T-helper 1 cell treated with Interleukin-12 subunit alpha and Interleukin-12 subunit beta and Interleukin-4 antibody, amounts not matched to agents 30 ng/mL and 1 ng/mL, for 36 hours (primary cell): ENCODE data around the gene RALBP1. TPM values are rescaled to one million over a fixed set of nuclear protein-coding genes. Genes with fewer than 3 reads are reported as not detected.

ENCODE experiments used
- intact Hi-C: fragments of 100-400 bp; cut with micrococcal nuclease; formaldehyde crosslinking; loops from one replicate; pipeline ENCODE4 v1.15.1; 2024
- total RNA-seq: library from RNA; stranded (reverse); gene quantifications from 2 replicates; pipeline ENCODE4 v1.2.3, GENCODE V29; 2022

RALBP1 gene
- total RNA-seq, 1 donor from 2014 or later, result 41.7 TPM

DNA sequence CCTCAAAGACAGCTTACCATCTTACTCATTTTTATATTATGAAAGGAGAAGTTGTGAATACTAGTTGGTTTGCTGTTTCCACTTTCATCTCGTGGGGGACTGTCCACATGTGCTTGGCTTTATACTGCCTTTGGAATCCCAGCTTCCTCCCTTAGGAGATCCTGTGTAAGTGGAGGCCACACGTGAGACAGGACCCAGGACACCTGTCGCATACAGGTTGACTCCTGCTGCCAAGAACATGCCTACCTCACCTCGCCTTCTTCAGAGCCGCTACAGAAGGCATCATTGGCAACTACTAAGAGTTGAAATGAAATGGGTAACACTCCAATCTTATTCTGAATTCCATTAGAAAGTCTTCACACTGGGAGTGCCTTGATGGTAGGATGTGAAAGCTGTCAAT lies 69.7 kb downstream of the RALBP1 start:
- intact Hi-C loops, result no loop called here

- intact Hi-C loops, result no loop called here
Observed at GRCh38 chr18:9546468-9546867, 71.2 kb downstream of the RALBP1 start.

DNA sequence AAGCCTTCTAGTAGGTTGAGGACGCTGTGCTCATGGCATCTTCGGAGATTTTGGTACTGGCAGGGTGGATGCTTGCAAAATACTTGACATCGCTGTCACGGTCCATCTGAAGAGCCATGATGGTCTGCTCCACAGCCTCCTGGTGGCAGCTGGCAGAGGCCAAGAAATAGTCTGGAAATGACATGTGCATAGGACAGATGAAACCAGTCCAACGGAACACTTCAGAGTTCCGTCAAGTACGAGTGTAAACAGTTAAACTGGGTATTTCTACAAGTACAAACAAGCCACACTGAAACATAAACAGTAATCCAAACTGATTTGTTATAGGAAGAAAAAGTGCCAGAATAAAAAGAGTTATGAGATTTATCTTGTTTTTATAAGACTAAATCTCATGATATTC lies 72.5 kb downstream of the RALBP1 start:
- intact Hi-C loops, result no loop called here

DNA sequence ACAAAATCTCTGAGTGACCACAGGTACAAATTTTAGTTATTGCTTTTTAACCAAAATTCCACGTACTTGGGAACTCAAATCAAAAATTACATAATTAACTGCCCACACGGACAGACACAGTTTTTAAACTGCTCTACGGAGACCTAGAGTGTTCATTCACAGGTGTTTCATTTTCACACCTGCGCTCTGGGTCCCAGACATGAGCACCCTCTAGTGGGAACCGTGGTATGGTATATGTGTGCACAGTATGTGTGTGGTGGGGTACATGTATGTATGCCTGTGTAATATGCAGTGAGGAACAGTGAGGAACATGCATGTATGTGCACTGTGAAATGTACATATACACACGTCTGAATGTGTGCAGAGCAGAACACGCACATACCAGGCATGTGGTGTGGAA lies 74.1 kb downstream of the RALBP1 start:
- intact Hi-C loops, result no loop called here

DNA sequence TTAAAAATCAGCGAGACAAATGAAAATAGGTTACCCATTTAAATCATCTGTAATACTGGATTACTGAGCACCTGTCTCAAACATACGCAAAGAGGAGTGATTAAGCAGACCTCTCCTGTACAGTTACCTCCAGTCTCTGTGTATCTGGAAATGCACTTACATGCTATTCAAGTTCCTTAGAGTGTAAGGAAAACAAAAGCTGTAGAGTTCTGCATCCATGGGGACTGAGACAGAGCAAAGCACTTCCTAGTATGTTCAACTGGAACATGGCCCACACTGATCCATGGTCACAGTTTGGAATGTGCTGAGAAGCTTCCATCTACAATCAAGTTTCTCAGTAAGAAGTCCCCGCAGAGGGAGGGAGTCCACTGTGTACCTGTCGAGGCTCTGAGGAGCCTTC lies 75.1 kb downstream of the RALBP1 start:
- intact Hi-C loops, result no loop called here

DNA sequence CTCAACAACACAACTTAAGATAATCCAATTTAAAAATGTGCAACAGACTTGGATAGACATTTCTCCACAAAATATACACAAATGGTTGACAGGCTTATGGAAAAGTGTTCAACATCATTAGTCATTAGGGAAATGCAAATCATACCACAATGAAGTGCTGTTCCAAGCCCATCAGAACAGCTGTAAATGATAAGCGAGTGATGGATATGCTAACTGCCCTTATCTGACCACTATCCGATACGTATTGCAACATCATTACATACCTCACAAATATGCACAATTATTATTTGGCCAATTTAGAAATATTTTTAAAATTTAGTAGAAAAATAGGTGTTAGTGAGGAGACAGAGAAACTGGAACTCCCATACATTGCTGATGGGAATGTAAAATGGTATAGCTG lies 76.9 kb downstream of the RALBP1 start:
- intact Hi-C loops, result no loop called here

- intact Hi-C loops, result no loop called here
Observed at GRCh38 chr18:9552616-9553015, 77.3 kb downstream of the RALBP1 start.

GRCh38 chr18:9557250-9557943 lies 82.1 kb downstream of the RALBP1 start:
- intact Hi-C loops, result no loop called here

DNA sequence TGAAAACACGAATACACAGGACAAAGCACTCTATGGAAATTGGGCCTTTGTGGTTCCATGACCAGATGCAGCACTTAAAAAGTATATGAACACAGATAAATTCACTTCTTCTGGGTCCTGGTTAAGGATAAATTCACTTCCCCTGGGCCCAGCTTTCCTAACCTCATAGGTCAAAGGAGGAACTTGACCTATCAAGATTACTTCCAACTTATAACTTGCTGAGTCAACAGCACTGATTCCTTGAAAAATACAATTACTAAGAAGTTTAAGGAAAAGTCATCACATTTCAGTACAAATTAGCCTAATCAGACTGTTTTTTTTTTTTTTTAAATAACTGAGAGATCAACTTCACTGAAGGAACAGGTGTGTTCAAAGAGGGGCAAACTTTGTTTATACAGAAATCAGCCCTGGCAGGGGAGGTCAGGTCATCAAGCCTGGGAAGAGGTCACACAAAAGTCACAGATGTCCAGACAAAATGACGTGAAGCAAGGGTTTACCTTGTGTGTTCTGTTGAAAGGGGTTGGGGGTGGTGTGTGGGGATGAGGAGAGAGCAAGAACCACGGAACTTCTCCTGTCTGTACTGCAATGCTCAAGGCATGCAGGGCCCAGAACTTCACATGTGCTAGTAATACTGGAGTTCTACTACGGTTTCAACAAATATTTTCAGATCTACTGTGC lies 83.2 kb downstream of the RALBP1 start:
- intact Hi-C loops, result no loop called here

DNA sequence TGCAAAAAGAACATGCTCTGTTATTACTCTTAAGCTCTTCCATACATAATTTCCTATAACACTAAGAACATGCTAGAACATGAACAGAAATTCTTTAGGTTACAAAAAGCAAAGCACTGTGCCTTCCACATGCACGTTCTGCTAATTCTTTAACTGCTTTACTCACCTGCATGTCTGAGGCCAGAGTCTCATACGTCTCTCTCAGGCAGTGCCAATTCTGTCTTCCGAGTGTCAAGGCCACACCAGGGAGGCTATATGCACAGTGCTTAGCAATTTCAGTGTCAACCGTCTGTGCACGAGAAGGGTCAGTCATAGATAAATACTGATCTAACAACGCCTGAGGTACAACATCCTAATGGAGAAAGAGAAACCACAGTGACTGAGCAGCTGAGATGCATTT lies 83.9 kb downstream of the RALBP1 start:
- intact Hi-C loops, result no loop called here

DNA sequence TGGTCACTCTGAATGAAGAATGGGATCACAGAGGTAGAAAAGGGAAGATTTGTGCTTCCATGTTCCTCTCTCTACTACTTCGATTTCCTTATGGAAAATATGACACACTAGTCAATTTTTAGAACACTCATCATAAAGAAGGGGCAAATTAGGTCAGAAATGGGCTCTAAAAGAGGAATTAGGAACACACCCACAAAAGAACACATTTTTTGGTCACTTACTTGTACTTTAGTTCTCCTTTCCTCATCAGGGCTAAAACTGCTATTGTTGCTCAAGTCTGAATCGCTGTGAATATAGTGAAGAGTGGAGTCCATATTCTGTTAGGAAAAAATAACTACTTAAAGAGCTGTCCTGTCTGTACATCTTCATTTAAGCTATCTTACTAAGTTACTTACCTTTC lies 86.4 kb downstream of the RALBP1 start:
- intact Hi-C loops, result no loop called here

GRCh38 chr18:9562584-9562983 lies 87.3 kb downstream of the RALBP1 start:
- intact Hi-C loops, result no loop called here

DNA sequence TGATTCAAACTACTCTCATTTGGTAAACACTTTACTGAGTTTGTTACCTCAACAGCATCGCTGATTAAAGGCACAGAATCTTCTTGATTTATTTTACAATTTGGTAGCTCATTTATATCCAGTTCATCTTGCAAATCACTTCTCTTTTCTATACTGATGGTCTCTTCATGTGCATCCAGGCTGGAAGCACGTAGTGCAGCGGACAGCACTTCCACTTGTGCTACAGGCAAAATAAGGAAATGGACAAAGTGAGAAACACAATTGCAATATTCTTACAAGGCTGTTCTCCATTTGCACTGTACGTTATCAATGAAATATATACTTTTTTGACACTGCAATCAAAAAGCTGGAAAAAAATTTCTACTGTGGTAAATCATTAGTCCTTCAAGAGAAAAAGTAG lies 88.0 kb downstream of the RALBP1 start:
- intact Hi-C loops, result no loop called here

DNA sequence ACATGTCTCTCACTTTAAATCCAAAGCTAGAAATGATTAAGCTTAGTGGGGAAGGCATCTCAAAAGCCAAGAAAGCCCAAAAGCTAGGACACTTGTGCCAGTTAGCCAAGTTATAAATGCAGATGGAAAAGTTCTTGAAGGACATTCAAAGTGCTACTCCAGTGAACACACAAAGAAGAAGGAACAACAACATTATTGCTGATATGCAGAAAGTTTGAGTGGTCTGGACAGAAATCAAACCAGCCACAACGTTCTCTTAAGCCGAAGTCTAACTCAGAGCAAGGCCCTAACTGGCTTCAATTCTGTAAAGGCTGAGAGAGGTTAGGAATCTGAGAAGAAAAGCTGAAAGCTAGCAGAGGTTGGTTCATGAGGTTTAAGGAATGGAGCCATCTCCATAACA lies 90.1 kb downstream of the RALBP1 start:
- intact Hi-C loops, result no loop called here

DNA sequence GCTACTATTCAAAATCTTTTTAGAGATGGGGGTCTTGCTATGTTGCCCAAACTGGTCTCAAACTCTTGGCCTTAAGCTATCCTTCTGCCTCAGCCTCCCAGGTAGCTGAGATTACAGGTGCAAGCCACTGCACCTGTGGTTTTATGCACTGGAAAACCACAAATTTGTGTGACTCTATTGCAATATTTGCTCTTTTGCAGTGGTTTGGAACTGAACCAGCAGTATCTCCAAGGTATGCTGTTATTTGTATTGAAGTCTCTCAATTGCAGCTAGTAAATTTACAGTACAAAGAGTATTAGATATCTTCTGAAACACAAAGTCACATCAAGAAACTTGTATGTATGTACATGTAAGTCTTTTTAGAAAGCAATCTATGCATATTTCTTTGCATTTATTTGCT lies 92.9 kb downstream of the RALBP1 start:
- intact Hi-C loops, result no loop called here

GRCh38 chr18:9569178-9569577 lies 93.9 kb downstream of the RALBP1 start:
- intact Hi-C loops, result no loop called here

GRCh38 chr18:9570255-9570654 lies 94.9 kb downstream of the RALBP1 start:
- intact Hi-C loops, result no loop called here

- intact Hi-C loops, result no loop called here
Observed at GRCh38 chr18:9571546-9571945, 96.2 kb downstream of the RALBP1 start.

- intact Hi-C loops, result loop anchor here (5.0 kb wide), 2 partner anchors 98 to 198 kb away; no protein-coding TSS in a partner anchor
Observed at GRCh38 chr18:9574473-9575115, 99.3 kb downstream of the RALBP1 start.

- intact Hi-C loops, result loop anchor here (5.0 kb wide), 2 partner anchors 97 to 197 kb away; no protein-coding TSS in a partner anchor
Observed at GRCh38 chr18:9575558-9575957, 100.2 kb downstream of the RALBP1 start.

GRCh38 chr18:9577361-9577760 lies 102.0 kb downstream of the RALBP1 start:
- intact Hi-C loops, result loop anchor here (5.0 kb wide), 2 partner anchors 95 to 195 kb away; no protein-coding TSS in a partner anchor

DNA sequence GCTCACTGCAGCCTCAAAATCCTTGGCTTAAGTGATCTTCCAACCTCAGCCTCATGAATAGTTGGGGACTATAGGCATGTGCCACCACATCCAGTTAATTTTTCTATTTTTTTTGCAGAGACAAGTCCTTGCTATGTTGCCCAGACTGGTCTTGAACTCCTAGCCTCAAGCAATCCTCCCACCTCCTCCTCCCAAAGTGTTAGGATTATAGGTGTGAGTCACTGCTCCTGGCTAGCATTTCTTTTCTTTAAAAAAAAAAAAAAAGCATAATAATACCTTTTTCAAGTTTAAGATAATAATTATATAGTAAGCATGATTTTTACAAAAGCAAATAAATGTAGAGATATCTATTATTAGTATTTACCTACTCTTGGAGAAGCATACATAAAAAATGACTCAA lies 103.0 kb downstream of the RALBP1 start:
- intact Hi-C loops, result loop anchor here (5.0 kb wide), 2 partner anchors 94 to 194 kb away; no protein-coding TSS in a partner anchor
